GM21723 (cell line): Measurements from ENCODE around the gene GRIK4.
"Not testable (repeated sequence)": the region's sequence is repeated elsewhere in the genome, so short reads cannot be mapped to it uniquely, and the experiment has no call there.

Experiments used
- ATAC-seq: cut with Tn5 transposase; IDR thresholded peaks from one replicate; pipeline ENCODE4 v1.9.1; 2021; ENCODE audit warnings: mild to moderate bottlenecking, moderate library complexity; ENCODE audit not compliant: unreplicated experiment

GRIK4 gene

DNA sequence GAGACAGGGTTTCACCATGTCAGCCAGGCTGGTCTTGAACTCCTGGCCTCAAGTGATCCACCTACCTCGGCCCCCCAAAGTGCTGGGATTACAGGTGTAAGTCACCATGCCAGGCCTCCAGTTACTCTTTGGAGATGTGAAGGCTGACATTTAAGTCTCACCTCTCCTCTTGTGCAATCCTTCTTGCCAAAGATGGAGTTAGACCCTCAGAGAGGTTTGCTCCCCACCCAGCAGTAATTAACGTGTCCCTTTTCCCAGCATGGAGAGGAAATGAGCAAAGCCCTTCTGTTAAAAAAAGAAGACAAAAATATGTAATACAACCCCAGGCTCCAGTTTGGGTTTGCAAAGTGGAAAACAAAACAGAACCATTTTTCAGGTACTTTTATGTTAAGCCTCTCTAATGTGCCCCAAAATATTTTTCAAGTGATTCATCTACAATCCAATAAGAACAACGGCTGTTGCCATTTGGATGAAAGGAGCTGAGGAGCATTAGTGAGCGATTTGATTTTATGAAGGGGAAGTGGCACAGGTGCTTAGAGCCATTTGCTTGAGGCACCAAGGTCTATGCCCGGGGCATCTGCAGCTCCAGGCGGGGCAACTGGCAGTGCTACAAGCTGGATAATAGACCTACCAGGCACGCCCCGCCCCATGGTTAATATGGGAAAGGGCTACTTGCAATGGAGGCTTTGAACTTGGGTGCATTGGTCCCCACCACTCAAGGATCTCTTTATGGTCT is 57.2 kb downstream of the GRIK4 start:
- ATAC-seq: no peak

- ATAC-seq: no peak
Observed at GRCh38 chr11:120569861-120570260, 58.3 kb downstream of the GRIK4 start.

GRCh38 chr11:120571476-120571875 is 59.9 kb downstream of the GRIK4 start:
- no peak for ATAC-seq

GRCh38 chr11:120573756-120574354 is 62.3 kb downstream of the GRIK4 start:
- no peak for ATAC-seq

DNA sequence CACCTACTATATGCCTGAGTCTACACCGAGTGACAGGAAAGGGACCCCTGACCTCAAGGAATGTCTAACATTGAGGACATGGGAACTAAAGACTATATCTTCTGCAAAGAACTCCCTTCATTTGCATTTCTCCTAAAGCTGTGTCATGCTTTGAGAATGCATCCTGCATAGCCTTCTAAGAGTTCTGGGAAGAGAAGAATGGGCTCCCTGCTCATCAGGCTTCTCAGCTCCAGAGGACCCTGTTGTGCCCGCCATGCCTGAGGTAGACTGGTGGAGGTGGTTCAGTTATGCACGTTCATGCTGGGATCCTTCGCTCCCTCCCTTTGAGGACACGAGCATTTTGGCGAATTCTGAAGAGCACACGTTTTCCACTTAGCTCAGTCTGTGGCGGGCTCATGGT is 63.3 kb downstream of the GRIK4 start:
- ATAC-seq: no peak

DNA sequence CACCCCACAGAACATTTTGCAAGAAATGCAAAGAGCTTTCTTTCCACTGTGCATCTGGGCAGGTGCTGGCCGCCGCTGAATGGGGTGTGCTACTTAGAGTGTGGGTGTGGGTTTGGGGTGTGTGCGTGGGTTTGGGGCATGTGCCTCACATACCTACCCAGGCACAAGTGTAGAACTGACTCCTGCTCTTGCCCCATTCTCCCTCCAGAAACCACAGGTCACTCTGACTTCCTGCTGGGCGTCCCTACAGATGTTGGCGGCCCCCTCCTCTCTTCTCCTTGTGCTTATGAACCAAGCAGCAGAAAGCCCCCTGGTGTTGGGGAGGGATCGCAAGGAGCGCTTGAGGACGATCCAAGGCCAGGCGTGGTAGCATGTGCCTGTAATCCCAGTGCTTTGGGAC is 63.9 kb downstream of the GRIK4 start:
- no peak for ATAC-seq

- no peak for ATAC-seq
Observed at GRCh38 chr11:120576606-120577005, 65.1 kb downstream of the GRIK4 start.

DNA sequence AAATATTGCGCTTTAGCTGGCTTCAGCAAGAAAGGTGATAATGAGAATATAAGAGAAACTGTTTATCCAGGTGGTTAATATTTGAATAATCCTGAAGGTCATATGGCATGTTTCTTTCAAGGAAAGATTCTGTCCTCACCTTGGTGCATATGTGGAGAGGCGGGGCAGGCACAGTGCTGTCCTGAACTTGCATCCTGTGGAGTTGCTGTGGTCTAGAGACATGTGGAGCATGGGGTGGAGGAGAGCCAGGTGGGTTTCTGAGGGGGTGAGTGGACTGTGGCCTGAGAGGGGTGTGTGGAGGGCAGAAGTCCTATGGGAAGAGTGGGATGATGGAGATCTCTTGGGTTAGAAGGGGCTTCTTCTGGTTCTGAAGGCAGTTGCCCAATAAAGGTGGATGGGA is 65.5 kb downstream of the GRIK4 start:
- no peak for ATAC-seq

DNA sequence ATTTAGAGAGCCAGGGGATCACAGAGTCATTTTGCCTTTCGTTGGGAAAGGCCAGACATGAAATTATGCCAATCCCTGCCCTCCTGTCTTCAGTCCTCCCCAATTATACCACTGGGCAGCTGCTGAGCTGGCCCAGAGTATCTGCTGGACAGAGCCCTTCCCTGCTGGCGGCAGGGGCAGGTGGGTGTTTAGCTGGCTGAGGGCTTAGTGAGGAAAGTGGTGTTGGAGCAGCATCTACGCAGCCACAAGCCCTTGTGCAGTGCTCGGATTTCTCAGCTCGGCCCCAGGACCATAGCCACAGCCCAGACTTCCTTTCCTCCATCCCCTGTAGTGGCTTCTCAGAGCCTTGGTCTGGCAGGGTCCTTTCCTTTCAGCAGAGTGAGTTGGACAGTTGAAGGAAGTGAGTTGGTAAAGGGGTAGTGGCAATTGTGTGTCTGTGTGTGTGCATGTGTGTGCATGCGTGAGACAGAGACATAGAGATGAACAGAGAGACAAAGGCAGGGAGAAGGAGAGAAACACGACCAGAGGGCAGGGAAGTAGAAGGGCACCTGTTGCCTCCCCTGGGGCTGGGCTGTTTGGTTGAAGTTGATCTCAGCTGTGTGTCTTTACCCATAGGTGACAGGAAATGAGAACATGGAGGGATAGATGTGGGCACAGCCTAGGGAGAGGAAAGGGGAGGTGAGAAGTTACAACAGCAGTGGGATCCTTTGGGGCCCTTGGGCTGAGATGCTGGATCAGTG is 66.2 kb downstream of the GRIK4 start:
- no peak for ATAC-seq

GRCh38 chr11:120578596-120579154 is 67.1 kb downstream of the GRIK4 start:
- no peak for ATAC-seq

GRCh38 chr11:120579611-120580031 is 68.1 kb downstream of the GRIK4 start:
- ATAC-seq: peak; percentile 83

- no peak for ATAC-seq
Observed at GRCh38 chr11:120581313-120581712, 69.8 kb downstream of the GRIK4 start.

GRCh38 chr11:120582535-120582934 is 71.0 kb downstream of the GRIK4 start:
- not testable (repeated sequence) for ATAC-seq

DNA sequence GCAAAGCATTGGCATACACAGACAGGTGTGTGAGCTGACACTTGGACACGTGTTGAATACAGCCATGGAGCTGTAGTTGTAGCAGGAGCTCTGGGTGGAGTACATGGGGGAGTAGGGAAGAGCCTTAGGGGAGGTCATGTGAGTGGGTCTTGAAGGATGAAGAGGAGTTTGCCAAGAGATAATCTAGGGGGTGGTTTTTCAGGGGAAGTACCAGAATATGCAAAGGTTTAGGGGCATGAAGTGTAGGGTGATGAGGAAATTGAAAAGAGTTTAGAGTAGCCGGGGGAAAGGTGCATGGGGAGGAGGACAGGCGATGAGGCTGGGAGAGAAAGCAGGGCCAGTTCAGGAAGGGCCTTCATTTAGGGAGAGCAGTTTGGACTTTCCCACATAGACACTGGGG is 74.5 kb downstream of the GRIK4 start:
- ATAC-seq: no peak

DNA sequence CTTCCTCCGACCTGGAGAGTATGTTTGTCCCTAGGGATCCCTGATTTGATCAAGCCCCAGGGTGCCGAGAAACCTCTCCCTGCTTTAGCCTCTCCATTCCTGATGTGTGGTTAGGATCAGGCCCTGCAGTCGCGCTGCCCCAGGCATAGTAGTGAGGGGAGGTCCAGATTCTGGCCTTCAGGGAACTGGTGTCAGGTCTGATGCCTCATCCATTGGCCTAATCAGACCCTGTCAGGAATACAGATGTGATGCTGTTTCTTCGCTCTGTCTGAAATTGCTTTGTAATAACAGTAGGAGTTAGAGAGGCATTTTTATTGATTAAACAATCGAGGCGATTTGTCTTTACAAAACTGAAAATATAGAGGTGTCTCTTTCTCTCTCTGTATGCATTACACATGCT is 75.2 kb downstream of the GRIK4 start:
- ATAC-seq: no peak

GRCh38 chr11:120587299-120587698 is 75.8 kb downstream of the GRIK4 start:
- ATAC-seq: no peak

DNA sequence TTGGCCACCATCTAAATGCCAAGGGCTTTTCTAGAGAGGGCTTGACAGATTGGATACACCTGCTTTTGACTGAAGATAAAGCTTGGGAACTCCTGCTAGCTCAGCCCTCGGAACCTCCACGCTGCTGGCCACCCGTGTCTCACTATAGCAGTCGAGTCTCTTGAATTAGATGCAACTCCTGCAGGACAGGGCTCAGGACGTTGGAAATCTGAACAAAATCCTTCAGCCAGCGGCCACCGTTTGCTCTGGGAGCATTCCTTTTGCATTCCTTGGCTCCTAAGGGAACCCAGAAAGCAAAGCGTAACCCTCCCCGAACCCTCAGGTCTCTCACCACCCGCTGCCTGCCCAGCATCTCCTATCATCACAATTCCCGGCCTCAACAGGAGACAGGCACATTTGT is 77.8 kb downstream of the GRIK4 start:
- ATAC-seq: no peak

DNA sequence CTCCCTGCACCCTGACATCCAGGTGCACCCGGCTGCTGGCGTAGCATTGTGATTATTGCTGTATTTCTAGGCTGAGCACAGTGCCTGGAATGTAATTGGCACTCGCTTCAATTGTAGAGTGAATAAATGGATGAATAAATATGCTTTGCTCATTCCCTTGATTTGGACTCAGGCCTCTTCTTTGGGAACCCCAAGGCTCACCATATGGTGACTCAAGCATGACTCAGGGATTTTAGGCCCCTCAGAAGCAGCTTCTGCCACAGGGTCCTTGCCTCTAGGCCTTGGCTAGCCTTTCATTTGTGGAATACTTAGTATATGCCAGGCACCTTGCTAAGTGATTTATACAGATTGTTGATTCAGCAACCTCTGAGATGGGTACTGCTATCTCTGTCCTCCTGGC is 78.9 kb downstream of the GRIK4 start:
- ATAC-seq: no peak

DNA sequence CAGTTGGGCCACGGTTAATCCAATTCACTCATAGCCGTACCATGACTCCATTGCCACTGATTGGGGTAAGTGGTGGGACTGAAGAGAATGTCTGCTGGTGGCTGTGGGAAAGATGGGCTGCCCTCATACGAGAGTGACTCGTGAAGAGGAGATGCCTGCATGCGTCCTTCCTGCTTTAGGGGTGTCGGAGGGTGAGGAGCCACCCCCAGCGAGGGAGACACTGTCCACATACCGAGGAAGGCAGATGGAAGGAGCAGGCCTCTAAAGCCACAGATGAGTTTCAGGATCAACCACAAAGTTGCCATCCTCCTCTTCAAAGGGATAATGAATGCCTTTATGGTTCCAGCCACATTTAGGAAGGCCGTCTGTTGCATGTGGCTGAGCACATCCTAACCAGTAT is 83.2 kb downstream of the GRIK4 start:
- ATAC-seq: no peak

DNA sequence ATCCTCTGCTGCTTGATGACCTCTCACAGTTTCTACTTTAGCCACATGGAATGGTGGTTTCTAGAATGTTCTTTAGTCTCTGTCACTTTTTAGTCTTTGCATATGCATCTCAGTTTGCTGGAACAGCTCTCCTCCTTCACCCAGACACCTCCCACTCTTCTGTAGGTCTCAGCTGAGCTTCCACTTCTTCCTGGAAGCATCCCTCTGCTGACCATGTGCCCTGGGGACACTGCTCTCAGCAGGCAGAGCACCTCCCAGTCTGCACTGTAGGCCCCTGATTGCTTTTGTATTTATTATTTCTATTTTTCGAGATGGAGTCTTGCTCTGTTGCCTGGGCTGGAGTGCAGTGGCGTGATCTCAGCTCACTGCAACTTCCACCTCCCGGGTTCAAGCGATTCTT is 84.0 kb downstream of the GRIK4 start:
- no peak for ATAC-seq

DNA sequence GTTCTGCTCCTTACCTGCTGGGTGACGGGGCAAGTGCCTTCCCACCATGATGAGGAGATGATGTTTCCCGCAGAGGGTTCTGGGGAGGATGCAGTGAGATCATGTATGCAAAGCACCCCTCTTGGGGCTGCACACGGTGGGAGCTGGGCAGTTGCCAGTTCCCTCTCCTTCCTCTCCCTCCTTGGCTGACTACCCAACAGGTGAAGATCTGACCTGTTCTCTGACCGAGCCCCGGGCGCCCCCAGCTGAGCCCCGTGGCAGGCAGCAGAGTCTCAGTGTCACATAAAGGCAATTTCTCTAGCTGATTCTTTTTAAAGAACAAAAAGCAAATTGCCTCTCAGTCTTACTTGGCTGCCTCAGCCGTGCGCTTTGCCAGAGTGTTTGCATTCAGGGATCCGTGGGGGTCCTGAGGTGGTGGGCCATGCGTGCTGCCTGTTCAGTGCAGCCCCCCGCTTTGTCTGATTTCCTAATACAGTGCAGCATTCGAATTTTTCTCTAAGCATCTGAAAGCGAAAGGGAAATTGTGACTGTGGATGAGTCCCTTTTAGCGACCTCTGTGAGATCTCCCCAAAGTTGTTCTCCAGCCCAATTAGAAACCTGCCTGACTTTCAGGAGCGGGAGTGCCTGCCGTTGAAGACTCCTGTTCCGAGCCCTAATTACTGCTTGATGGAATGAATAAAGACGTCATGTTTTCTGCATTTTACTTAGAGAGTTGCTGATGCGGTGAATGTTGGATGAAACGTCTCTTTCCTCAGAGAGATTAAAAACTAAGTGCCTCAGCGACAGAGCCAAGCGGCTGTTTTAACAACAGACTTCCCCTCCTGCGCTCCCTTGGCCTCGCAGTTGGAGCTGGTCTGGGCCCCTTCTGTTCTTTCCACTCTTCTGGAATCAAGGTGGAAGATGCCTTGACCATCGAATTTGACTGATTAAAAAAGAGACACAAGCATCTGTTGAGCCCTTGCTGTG is 86.0 kb downstream of the GRIK4 start:
- no peak for ATAC-seq
